RWPE1 (cell line): ENCODE measurements around the gene NEO1.

Experiments used
- CTCF ChIA-PET: fragments of 350-600 bp; sonication (Branson Sonifier 250); formaldehyde crosslinking; extraction: SDS; loops from one replicate; lab custom pipeline; 2021; lab: Yijun Ruan, JAX
- POLR2A ChIA-PET: fragments of 400-600 bp; formaldehyde crosslinking; extraction: SDS; loops from one replicate; lab custom pipeline; 2020; ENCODE audit warnings: antibody characterized with exemption; ENCODE audit not compliant: low non-redundant PET; lab: Yijun Ruan, JAX
- DNase-seq: peaks from one replicate; pipeline ENCODE4 v3.0.0; 2012; ENCODE audit warnings: low spot score
- H3K27ac ChIP-seq: fragments of 450-650 bp; 2 replicates; pipeline ENCODE4 v1.5.1; 2017
- TF ChIP-seq, protein P1 (sequence below): fragments of 450-650 bp; conservative IDR thresholded peaks from 2 replicates; pipeline ENCODE4 v1.5.1; 2017; ENCODE audit warnings: low read depth, mild to moderate bottlenecking

The NEO1 gene

DNA sequence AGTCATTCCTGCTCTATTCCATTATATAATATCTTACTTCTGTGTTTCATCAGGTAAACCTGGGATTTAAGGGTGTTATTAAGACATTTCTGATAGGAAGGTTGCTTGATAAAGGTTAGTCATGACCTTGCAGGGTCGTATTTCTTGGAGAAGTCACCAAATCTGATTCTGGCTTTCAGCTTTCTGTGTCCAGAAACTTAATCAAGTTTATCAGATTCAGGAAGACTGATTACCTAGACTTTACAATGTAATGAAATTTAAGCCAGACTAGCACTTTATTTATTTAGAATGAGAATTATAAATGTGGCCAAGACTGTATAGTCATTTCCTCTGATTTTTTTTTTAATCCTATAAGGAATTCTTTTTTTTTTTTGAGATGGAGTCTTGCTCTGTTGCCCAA, 81.9 kb downstream of the NEO1 start:
- H3K27ac ChIP-seq, result no peak overlapping the region
- ChIA-PET CTCF (no interaction called here), POLR2A (no interaction called here)
- DNase-seq, result no peak
- TF ChIP-seq, protein P1, sequence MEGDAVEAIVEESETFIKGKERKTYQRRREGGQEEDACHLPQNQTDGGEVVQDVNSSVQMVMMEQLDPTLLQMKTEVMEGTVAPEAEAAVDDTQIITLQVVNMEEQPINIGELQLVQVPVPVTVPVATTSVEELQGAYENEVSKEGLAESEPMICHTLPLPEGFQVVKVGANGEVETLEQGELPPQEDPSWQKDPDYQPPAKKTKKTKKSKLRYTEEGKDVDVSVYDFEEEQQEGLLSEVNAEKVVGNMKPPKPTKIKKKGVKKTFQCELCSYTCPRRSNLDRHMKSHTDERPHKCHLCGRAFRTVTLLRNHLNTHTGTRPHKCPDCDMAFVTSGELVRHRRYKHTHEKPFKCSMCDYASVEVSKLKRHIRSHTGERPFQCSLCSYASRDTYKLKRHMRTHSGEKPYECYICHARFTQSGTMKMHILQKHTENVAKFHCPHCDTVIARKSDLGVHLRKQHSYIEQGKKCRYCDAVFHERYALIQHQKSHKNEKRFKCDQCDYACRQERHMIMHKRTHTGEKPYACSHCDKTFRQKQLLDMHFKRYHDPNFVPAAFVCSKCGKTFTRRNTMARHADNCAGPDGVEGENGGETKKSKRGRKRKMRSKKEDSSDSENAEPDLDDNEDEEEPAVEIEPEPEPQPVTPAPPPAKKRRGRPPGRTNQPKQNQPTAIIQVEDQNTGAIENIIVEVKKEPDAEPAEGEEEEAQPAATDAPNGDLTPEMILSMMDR, result no peak

DNA sequence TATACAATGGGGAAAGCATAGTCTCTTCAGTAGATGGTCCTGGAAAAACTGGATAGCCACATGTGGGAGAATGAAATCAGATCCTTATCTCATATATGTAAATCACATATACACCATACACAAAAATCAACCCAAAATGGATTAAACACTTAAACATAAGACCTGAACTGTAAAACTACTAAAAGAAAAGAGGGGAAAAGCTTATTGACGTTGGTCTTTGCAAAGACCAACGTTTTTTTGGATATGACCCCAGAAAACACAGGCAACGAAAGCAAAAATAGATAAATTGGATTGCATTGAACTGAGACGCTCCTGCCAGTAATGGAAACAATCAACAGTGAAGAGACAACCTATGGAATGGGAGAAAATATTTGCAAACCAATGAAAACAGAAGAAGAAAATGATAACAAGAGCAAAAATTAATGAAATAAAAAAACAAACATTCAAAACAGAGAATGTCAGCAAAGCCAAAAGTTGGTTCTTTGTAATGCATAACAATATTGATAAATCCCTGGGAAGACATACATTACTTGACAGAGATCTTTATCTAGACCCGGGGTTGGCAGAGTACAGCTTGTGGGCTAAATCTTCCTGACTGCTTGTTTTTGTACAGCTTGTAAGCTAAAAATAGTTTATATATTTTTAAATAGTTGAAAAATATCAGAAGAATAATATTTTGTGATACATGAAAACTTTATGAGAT, 86.9 kb downstream of the NEO1 start:
- CTCF ChIA-PET, result interaction anchor here (0.6 kb wide), 1 partner anchor 52 kb away, joined by 3 read pairs; no protein-coding TSS in a partner anchor
- POLR2A ChIA-PET, result no interaction called here
- H3K27ac ChIP-seq, result no peak overlapping the region
- TF ChIP-seq, protein P1, result no peak
- no peak for DNase-seq

DNA sequence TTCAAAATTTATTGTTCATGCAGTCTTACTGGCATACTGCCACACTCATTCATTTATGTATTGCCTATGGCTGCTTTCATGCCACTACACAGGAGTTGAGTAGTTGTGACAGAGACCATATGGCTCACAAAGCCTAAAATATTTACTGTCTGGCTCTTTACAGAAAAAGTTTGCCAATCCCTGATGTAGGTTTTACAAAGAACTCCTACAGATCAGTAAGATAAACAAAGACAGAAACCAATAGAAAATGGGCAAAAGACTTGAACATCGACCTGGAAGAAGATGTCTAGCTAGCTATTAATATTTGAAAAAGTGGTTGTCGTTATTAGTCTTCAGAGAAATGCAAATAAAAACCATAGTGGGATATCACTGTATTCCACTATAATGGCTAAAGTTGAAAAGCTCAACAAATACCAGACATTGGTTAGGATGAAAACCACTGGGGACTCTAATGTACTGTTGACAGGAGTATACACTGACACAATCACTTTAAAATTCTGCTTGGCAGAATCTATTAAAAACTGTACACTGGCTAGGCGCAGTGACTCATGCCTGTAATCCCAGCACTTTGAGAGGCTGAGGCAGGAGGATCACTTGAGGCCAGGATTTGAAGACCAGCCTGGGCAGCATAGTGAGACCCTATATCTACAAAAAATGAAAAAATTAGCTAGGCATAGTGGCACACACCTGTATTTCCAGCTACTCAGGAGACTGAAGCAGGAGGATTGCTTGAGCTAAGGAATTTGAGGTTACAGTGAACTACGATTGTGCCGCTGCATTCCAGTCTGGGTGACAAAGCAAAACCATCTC, 87.7 kb downstream of the NEO1 start:
- ChIA-PET POLR2A (no interaction called here), CTCF (interaction anchor here (0.6 kb wide), 1 partner anchor 51 kb away, joined by 3 read pairs; no protein-coding TSS in a partner anchor)
- no peak for DNase-seq
- H3K27ac ChIP-seq, result no peak overlapping the region
- TF ChIP-seq, protein P1, result no peak

DNA sequence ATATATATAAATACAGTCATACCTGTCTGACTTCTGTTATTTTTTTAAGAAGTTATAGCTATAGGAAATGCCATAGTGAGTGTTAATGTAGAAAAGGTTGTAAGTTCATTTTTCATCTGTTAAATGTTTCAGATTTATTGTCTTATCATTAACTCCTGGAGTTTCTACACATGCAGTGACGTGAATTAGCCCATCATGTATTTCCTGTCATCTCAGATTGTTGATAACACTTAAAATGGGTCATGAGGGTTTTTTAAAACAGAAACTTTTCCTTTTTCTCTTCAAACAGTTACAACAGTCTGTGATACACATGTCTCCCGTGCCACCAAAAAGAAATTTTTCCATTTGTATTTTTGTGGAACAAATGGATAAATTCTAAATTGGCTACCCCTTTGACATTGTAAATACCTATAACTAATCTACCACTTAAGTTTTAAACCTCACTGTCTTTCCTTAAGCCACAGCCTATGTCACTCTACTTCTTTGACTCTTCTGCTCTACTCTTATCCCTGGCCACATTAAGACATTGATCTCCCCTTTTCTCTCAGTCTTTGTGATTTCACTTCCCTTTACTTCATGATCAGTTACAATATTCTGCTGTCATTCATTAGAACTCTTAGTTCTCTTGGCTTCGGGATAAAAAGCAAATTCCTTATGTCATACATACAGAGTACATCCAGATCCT, 89.1 kb downstream of the NEO1 start:
- POLR2A ChIA-PET, result no interaction called here
- CTCF ChIA-PET, result interaction anchor here (0.7 to 1.0 kb wide), 2 partner anchors 65 to 546 kb away, joined by 3 to 4 read pairs; no protein-coding TSS in a partner anchor
- DNase-seq, result no peak
- TF ChIP-seq, protein P1, result no peak
- no peak overlapping the region for H3K27ac ChIP-seq

DNA sequence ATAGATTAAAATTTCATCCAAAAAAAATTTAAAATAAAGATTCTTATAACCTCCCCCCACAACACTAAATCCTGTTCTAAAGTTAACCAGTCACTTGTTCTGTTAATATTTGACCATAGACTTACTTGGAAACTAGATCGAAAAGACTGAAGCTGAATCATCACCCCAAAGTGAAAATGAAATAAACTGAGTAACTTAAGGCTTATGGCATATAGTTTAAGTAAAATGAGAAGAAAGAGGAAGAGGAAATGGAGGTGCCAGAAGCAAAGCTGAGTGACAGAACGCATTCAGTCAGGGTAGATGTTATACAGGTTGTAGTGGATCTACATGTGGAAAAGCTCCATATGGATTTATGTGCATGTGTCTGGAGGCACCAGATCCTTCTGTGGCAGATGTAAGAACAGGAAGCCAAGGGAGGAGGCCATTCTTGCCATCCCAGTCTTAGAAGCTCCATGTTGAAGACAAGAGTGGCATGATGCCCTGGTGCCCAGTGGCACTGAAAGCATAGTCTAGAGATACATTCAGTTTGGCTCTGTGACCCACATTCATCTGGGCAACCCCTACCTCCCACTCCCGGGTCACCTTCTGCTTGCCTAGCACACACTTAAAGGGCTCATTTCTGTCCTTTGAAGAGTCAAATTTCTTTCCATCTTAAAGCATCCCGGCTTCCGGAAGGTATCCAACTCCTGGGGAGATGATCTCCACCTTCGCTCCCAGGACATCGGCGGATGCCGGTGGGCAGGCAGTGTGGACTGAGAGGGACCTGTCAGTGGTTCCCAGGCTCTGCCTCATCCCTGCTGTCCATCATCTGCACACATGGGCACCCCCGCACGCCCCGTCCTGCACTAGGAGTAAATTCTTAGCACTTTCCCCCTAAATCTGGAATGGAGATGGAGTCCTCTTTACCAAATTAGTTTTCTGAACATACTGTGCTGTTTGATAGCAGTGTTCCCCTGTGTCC, 90.8 kb downstream of the NEO1 start:
- ChIA-PET POLR2A (no interaction called here), CTCF (no interaction called here)
- TF ChIP-seq, protein P1, result no peak
- no peak for DNase-seq
- no peak overlapping the region for H3K27ac ChIP-seq
